ENCODE measurements around the gene HELZ. TPM values are rescaled to one million over a fixed set of nuclear protein-coding genes. Genes with fewer than 3 reads are reported as not detected.

HELZ gene
- total RNA-seq, 2 donors from 2014 or later = 38.7 to 99.4 TPM

DNA sequence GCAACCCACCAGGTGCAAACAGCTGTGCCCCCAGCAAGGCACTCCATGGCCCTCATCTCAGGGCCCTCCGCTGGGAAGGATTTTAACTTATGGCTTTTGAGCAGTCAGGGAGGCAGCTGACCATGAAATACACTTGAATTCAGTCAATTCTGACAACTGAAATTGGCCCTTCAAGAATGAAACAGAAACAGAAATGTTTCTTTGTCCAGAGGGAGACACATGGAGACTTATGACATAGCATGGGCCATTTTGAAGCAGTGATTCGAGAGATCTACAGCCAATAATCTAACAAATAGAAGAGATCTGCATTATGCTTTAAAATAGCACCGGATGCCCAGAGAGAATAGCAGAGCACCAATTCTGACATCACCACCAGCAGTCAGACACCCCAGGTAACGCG, 193.2 kb downstream of the HELZ start:
- H3K36me3 ChIP-seq = no peaks in the 10 kb centered on the region
- H3K9me3 ChIP-seq = no peaks in the 10 kb centered on the region
- TF ChIP-seq, protein P1, sequence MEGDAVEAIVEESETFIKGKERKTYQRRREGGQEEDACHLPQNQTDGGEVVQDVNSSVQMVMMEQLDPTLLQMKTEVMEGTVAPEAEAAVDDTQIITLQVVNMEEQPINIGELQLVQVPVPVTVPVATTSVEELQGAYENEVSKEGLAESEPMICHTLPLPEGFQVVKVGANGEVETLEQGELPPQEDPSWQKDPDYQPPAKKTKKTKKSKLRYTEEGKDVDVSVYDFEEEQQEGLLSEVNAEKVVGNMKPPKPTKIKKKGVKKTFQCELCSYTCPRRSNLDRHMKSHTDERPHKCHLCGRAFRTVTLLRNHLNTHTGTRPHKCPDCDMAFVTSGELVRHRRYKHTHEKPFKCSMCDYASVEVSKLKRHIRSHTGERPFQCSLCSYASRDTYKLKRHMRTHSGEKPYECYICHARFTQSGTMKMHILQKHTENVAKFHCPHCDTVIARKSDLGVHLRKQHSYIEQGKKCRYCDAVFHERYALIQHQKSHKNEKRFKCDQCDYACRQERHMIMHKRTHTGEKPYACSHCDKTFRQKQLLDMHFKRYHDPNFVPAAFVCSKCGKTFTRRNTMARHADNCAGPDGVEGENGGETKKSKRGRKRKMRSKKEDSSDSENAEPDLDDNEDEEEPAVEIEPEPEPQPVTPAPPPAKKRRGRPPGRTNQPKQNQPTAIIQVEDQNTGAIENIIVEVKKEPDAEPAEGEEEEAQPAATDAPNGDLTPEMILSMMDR (IDR thresholded peaks at IDR 0.05) = no peak
- no peak for TF ChIP-seq POLR2A (IDR thresholded peaks at IDR 0.05)
- TF ChIP-seq POLR2AphosphoS5 (IDR thresholded peaks at IDR 0.05) = no peak
- 97% methylated on average over 5 of the region's 5 CpGs for WGBS
- no peaks in the 10 kb centered on the region for H3K4me1 ChIP-seq (replicated peaks)
- intact Hi-C loops (cut with DNase I) = no loop called here
- H3K27ac ChIP-seq = no peak overlapping the region
- no peak for DNase-seq (ENCODE audit: low spot score)
- no peak overlapping the region for H3K4me3 ChIP-seq
- no peaks in the 10 kb centered on the region for H3K27me3 ChIP-seq (replicated peaks; ENCODE audit: insufficient read depth)

- no peak for DNase-seq (ENCODE audit: low spot score)
- TF ChIP-seq POLR2A (IDR thresholded peaks at IDR 0.05) (no peak), POLR2AphosphoS5 (IDR thresholded peaks at IDR 0.05) (no peak)
- TF ChIP-seq, protein P1 (IDR thresholded peaks at IDR 0.05) = no peak
- H3K4me3 ChIP-seq = no peak overlapping the region
- H3K27me3 ChIP-seq (replicated peaks; ENCODE audit: insufficient read depth) = no peaks in the 10 kb centered on the region
- 78% methylated on average over 4 of the region's 4 CpGs for WGBS
- H3K4me1 ChIP-seq (replicated peaks) = no peaks in the 10 kb centered on the region
- H3K36me3 ChIP-seq = no peaks in the 10 kb centered on the region
- no peak overlapping the region for H3K27ac ChIP-seq
- intact Hi-C loops (cut with DNase I) = no loop called here
- no peaks in the 10 kb centered on the region for H3K9me3 ChIP-seq
Observed at GRCh38 chr17:67051155-67051538, 193.8 kb downstream of the HELZ start.

DNA sequence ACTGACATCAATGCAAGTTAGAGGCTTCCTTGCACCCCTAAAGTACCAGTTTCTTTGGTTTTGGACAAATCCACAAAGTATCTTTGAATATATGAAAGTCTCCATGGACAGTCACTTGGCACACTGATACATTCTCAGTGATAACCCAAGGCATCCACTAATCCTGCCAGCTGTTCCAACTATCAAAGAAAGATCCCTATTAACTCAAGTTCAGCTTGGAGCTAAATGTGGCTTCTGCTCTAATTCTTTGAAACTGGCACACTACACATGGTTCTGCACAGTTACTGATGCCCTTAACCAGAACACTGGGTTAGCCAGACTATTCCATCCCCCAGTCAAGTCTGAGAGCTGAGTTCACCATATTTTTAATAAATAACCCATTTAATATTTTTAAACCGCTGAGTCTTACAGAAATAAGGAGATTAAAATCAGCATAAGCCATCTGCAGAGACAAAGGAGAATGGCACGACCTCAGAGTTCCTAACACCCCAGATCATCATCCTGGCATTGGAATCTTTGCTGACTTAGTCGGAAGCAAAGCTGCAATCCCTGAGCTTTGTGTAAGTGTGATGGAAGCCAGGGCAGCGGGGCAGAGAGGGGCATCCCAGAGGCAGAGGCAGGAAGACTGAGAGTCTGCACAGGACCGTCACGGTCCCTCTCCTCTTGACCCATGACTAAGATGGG, 194.4 kb downstream of the HELZ start:
- no peak overlapping the region for H3K27ac ChIP-seq
- intact Hi-C loops (cut with DNase I) = no loop called here
- H3K27me3 ChIP-seq (replicated peaks; ENCODE audit: insufficient read depth) = no peaks in the 10 kb centered on the region
- H3K36me3 ChIP-seq = no peaks in the 10 kb centered on the region
- no peak for DNase-seq (ENCODE audit: low spot score)
- no peaks in the 10 kb centered on the region for H3K4me1 ChIP-seq (replicated peaks)
- no peaks in the 10 kb centered on the region for H3K9me3 ChIP-seq
- H3K4me3 ChIP-seq = no peak overlapping the region
- no peak for TF ChIP-seq POLR2AphosphoS5 (IDR thresholded peaks at IDR 0.05)
- TF ChIP-seq, protein P1 (IDR thresholded peaks at IDR 0.05) = no peak
- TF ChIP-seq POLR2A (IDR thresholded peaks at IDR 0.05) = no peak
- 91% methylated on average over 6 of the region's 6 CpGs for WGBS

DNA sequence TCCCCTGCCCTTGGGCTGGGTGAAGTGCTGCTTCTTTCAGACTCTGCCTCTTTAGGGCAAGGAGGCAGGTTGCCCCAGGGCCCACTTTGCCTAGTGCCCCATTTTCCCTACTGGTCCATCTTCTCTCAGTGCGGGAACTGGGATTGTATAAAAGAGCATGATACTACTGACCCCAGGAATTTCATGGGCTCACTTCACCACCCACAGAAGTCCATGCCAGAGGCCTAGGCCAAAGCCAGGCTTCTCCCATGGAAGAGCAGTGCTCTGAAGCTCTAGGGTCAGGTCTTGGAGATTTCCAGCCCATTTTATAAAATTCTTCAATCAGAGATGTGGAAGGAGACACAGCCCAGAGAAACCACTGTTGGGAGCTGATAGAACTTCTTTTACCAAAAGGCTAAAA, 194.9 kb downstream of the HELZ start:
- Histone ChIP-seq H3K27ac (no peak overlapping the region), H3K36me3 (no peaks in the 10 kb centered on the region), H3K4me1 (replicated peaks) (no peaks in the 10 kb centered on the region), H3K9me3 (no peaks in the 10 kb centered on the region), H3K27me3 (replicated peaks; ENCODE audit: insufficient read depth) (no peaks in the 10 kb centered on the region), H3K4me3 (no peak overlapping the region)
- no peak for DNase-seq (ENCODE audit: low spot score)
- intact Hi-C loops (cut with DNase I) = no loop called here
- TF ChIP-seq, protein P1 (IDR thresholded peaks at IDR 0.05) = no peak
- TF ChIP-seq POLR2A (IDR thresholded peaks at IDR 0.05) = no peak
- TF ChIP-seq POLR2AphosphoS5 (IDR thresholded peaks at IDR 0.05) = no peak
- WGBS = 94% methylated on average over 1 of the region's 1 CpG

DNA sequence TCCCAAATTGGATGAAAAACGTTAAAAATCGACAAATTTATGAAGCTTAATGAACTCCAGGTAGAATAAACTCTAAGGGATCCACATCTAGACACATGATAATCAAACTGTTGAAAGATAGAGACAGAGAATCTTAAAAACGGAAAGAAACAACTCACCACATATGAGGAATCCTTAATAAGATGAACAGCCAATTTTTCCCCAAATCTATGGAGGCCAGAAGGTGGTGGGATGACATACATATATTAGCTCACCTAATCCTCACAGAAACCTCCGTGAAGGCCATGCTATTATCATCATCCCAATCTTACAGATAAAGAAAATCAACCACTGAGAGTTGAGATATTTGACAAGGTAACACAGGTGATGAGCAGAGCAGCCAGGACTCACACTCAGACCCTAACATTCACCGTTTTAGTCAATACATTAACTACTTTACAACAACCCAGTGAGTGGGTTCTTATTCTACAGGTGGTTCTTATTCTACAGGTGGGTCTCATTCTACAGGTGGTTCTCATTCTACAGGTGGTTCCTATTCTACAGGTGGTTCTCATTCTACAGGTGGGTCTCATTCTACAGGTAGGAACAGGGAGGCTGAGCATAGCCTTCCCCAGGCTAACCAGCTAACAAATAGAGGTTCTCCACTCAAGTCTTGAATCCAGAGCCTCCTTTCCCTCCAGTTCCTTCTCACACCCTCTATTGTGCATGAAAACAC, 195.8 kb downstream of the HELZ start:
- TF ChIP-seq POLR2AphosphoS5 (IDR thresholded peaks at IDR 0.05) (no peak), POLR2A (IDR thresholded peaks at IDR 0.05) (no peak)
- TF ChIP-seq, protein P1 (IDR thresholded peaks at IDR 0.05) = no peak
- intact Hi-C loops (cut with DNase I) = no loop called here
- Histone ChIP-seq H3K4me3 (no peak overlapping the region), H3K36me3 (no peaks in the 10 kb centered on the region), H3K4me1 (replicated peaks) (no peaks in the 10 kb centered on the region), H3K9me3 (no peaks in the 10 kb centered on the region), H3K27ac (no peak overlapping the region), H3K27me3 (replicated peaks; ENCODE audit: insufficient read depth) (no peaks in the 10 kb centered on the region)
- 86% methylated on average over 5 of the region's 5 CpGs for WGBS
- DNase-seq (ENCODE audit: low spot score) = no peak

Data from prostate gland (tissue), 2 donors.